Measurements from ENCODE around the gene NHLRC3. TPM values are rescaled to one million over a fixed set of nuclear protein-coding genes. Genes with fewer than 3 reads are reported as not detected.

Gene NHLRC3
- total RNA-seq, 1 donor from 2014 or later = 24.6 TPM

GRCh38 chr13:39049274-39049673, 11.0 kb downstream of the NHLRC3 start:
- H3K27ac Mint-ChIP-seq = no peak overlapping the region
- ChIA-PET POLR2A (no interaction called here), CTCF (no interaction called here)
- DNase-seq = no peak
- no peak overlapping the region for H3K4me3 Mint-ChIP-seq
- no peaks in the 10 kb centered on the region for H3K27me3 Mint-ChIP-seq
- peaks cover 33% of the 10 kb centered on the region for H3K36me3 Mint-ChIP-seq (ENCODE audit: low read depth)
- H3K9me3 Mint-ChIP-seq = no peaks in the 10 kb centered on the region
- ATAC-seq (ENCODE audit: low read depth) = no peak
- peaks cover 2% of the 10 kb centered on the region for H3K4me1 Mint-ChIP-seq
- intact Hi-C loops (cut with micrococcal nuclease) = no loop called here
- TF ChIP-seq CTCF (IDR thresholded peaks at IDR 0.05) = no peak

GRCh38 chr13:39051157-39051556, 12.9 kb downstream of the NHLRC3 start:
- no peak for ATAC-seq (ENCODE audit: low read depth)
- peaks cover 2% of the 10 kb centered on the region for H3K4me1 Mint-ChIP-seq
- CTCF ChIA-PET = interaction anchor here (1.2 kb wide), 3 partner anchors 555 to 568 kb away, joined by 3 to 13 read pairs (median 3); no protein-coding TSS in a partner anchor
- H3K36me3 Mint-ChIP-seq (ENCODE audit: low read depth) = peaks cover 24% of the 10 kb centered on the region
- TF ChIP-seq CTCF (IDR thresholded peaks at IDR 0.05) = no peak
- DNase-seq = no peak
- no peak overlapping the region for H3K27ac Mint-ChIP-seq
- POLR2A ChIA-PET = interaction anchor here (0.6 to 1.2 kb wide), 2 partner anchors 13 to 17 kb away, joined by 3 to 6 read pairs; partner anchors contain the start of genes NHLRC3 and PROSER1
- H3K9me3 Mint-ChIP-seq = peaks cover 3% of the 10 kb centered on the region
- intact Hi-C loops (cut with micrococcal nuclease) = loop anchor here (1.0 to 2.0 kb wide), 4 partner anchors 212 to 626 kb away; no protein-coding TSS in a partner anchor
- no peaks in the 10 kb centered on the region for H3K27me3 Mint-ChIP-seq
- no peak overlapping the region for H3K4me3 Mint-ChIP-seq

GRCh38 chr13:39052944-39053343, 14.7 kb downstream of the NHLRC3 start:
- no peak overlapping the region for H3K27ac Mint-ChIP-seq
- CTCF ChIA-PET = interaction anchor here (1.0 kb wide), 1 partner anchor 559 kb away, joined by 3 read pairs; no protein-coding TSS in a partner anchor
- intact Hi-C loops (cut with micrococcal nuclease) = no loop called here

GRCh38 chr13:39054112-39054511, 15.9 kb downstream of the NHLRC3 start:
- TF ChIP-seq CTCF (IDR thresholded peaks at IDR 0.05) = no peak

More at GRCh38 chr13:39052944-39053343, 14.7 kb downstream of the NHLRC3 start:
- peaks cover 3% of the 10 kb centered on the region for H3K9me3 Mint-ChIP-seq
- H3K4me1 Mint-ChIP-seq = peaks cover 6% of the 10 kb centered on the region
- ATAC-seq (ENCODE audit: low read depth) (no peak), DNase-seq (no peak)
- H3K4me3 Mint-ChIP-seq = no peak overlapping the region
- no peak for TF ChIP-seq CTCF (IDR thresholded peaks at IDR 0.05)
- H3K36me3 Mint-ChIP-seq (ENCODE audit: low read depth) = peaks cover 25% of the 10 kb centered on the region
- POLR2A ChIA-PET = no interaction called here
- no peaks in the 10 kb centered on the region for H3K27me3 Mint-ChIP-seq

GRCh38 chr13:39056018-39056417, 17.8 kb downstream of the NHLRC3 start:
- H3K4me1 Mint-ChIP-seq = peaks cover 18% of the 10 kb centered on the region
- CTCF ChIA-PET = no interaction called here
- no peak for DNase-seq
- H3K27ac Mint-ChIP-seq = no peak overlapping the region
- no peak overlapping the region for H3K4me3 Mint-ChIP-seq
- peaks cover 19% of the 10 kb centered on the region for H3K36me3 Mint-ChIP-seq (ENCODE audit: low read depth)
- no peaks in the 10 kb centered on the region for H3K27me3 Mint-ChIP-seq
- H3K9me3 Mint-ChIP-seq = peaks cover 3% of the 10 kb centered on the region
- ATAC-seq (ENCODE audit: low read depth) = no peak
- intact Hi-C loops (cut with micrococcal nuclease) = no loop called here
- no peak for TF ChIP-seq CTCF (IDR thresholded peaks at IDR 0.05)
- POLR2A ChIA-PET = no interaction called here

More at GRCh38 chr13:39054112-39054511, 15.9 kb downstream of the NHLRC3 start:
- H3K4me1 Mint-ChIP-seq = peaks cover 12% of the 10 kb centered on the region
- H3K4me3 Mint-ChIP-seq = no peak overlapping the region
- ChIA-PET POLR2A (no interaction called here), CTCF (interaction anchor here (1.3 kb wide), 1 partner anchor 558 kb away, joined by 4 read pairs; no protein-coding TSS in a partner anchor)
- no peak for ATAC-seq (ENCODE audit: low read depth)
- peaks cover 3% of the 10 kb centered on the region for H3K9me3 Mint-ChIP-seq
- intact Hi-C loops (cut with micrococcal nuclease) = no loop called here
- no peaks in the 10 kb centered on the region for H3K27me3 Mint-ChIP-seq
- H3K27ac Mint-ChIP-seq = no peak overlapping the region
- no peak for DNase-seq
- H3K36me3 Mint-ChIP-seq (ENCODE audit: low read depth) = peaks cover 16% of the 10 kb centered on the region
